GM23338 (cell line): ENCODE data around the gene PAX5. TPM values are rescaled to one million over a fixed set of nuclear protein-coding genes. Genes with fewer than 3 reads are reported as not detected.

Experiments
- ATAC-seq: fragments of 200-7000 bp; cut with Tn5 transposase; 3 replicates; pipeline ENCODE4 v1.9.1; 2020
- DNase-seq: peaks from one replicate; pipeline ENCODE4 v3.0.0-alpha.2; 2015; ENCODE audit warnings: low spot score
- H2AFZ ChIP-seq: fragments of 200-600 bp; sonication (generic); 2 replicates; pipeline ENCODE4 v1.8.0; 2016; ENCODE audit warnings: antibody characterized with exemption, mild to moderate bottlenecking, moderate library complexity
- H3F3A ChIP-seq: fragments of 200-600 bp; sonication (generic); replicated peaks from 2 replicates; pipeline ENCODE4 v1.8.0; 2017; ENCODE audit warnings: antibody characterized with exemption, mixed run types, low read depth
- H3K27ac ChIP-seq: fragments of 200-600 bp; sonication (generic); 2 replicates; pipeline ENCODE4 v1.6.1; 2016; ENCODE audit warnings: low read depth
- H3K27me3 ChIP-seq: fragments of 200-600 bp; sonication (generic); 2 replicates; pipeline ENCODE4 v1.8.0; 2016; ENCODE audit warnings: mild to moderate bottlenecking, mixed run types, moderate library complexity; ENCODE audit not compliant: insufficient read depth
- H3K36me3 ChIP-seq: fragments of 200-600 bp; sonication (generic); 2 replicates; pipeline ENCODE4 v1.8.0; 2016; ENCODE audit warnings: mild to moderate bottlenecking; ENCODE audit not compliant: insufficient read depth
- H3K4me1 ChIP-seq: fragments of 200-600 bp; sonication (generic); 2 replicates; pipeline ENCODE4 v1.8.0; 2016; ENCODE audit warnings: mild to moderate bottlenecking, moderate library complexity; ENCODE audit not compliant: insufficient read depth
- H3K4me2 ChIP-seq: fragments of 200-600 bp; sonication (generic); 2 replicates; pipeline ENCODE4 v1.7.1; 2017; ENCODE audit warnings: mixed run types
- H3K4me3 ChIP-seq: fragments of 200-600 bp; sonication (generic); 2 replicates; pipeline ENCODE4 v1.6.1; 2016; ENCODE audit warnings: mixed run types
- H3K79me2 ChIP-seq: fragments of 200-600 bp; sonication (generic); replicated peaks from 2 replicates; pipeline ENCODE4 v1.8.0; 2017; ENCODE audit warnings: mild to moderate bottlenecking; ENCODE audit not compliant: insufficient read depth
- H3K9me2 ChIP-seq: fragments of 200-600 bp; sonication (generic); 2 replicates; pipeline ENCODE4 v1.8.0; 2017; ENCODE audit not compliant: insufficient read depth
- H4K20me1 ChIP-seq: fragments of 200-600 bp; sonication (generic); replicated peaks from 2 replicates; pipeline ENCODE4 v1.8.0; 2017; ENCODE audit warnings: mild to moderate bottlenecking; ENCODE audit not compliant: insufficient read depth
- H3K27ac Mint-ChIP-seq: 2 replicates; pipeline ENCODE4 v1.8.0; 2020; ENCODE audit warnings: inconsistent platforms, mild to moderate bottlenecking, moderate library complexity, mixed read lengths
- H3K27me3 Mint-ChIP-seq: 3 replicates; pipeline ENCODE4 v1.8.0; 2022; ENCODE audit warnings: low read depth, mild to moderate bottlenecking, moderate library complexity, mixed read lengths, inconsistent platforms; ENCODE audit not compliant: insufficient read depth, poor library complexity
- H3K36me3 Mint-ChIP-seq: 3 replicates; pipeline ENCODE4 v1.8.0; 2021; ENCODE audit warnings: low read depth, mild to moderate bottlenecking, inconsistent platforms, moderate library complexity, mixed read lengths
- H3K4me1 Mint-ChIP-seq: 3 replicates; pipeline ENCODE4 v1.8.0; 2020; ENCODE audit warnings: mild to moderate bottlenecking, inconsistent platforms, mixed read lengths
- H3K4me3 Mint-ChIP-seq: 3 replicates; pipeline ENCODE4 v1.8.0; 2021; ENCODE audit warnings: moderate library complexity, mild to moderate bottlenecking, inconsistent platforms, mixed read lengths
- H3K9me3 Mint-ChIP-seq: 3 replicates; pipeline ENCODE4 v1.8.0; 2020; ENCODE audit warnings: moderate library complexity, mild to moderate bottlenecking, inconsistent platforms, mixed read lengths
- CREB1 ChIP-seq: fragments of 250-450 bp; sonication (Bioruptor Pico); IDR thresholded peaks from 2 replicates; pipeline ENCODE4 v1.5.0; 2020; ENCODE audit warnings: low read depth, mild to moderate bottlenecking, moderate library complexity
- EZH2 ChIP-seq: fragments of 200-600 bp; sonication (generic); IDR thresholded peaks from one replicate; pipeline ENCODE4 v1.8.0; 2017; ENCODE audit warnings: antibody characterized with exemption, mild to moderate bottlenecking, low read depth; ENCODE audit not compliant: unreplicated experiment
- JUNB ChIP-seq: IDR thresholded peaks from one replicate; pipeline ENCODE4 v1.6.1; 2016; ENCODE audit warnings: antibody characterized with exemption; ENCODE audit not compliant: unreplicated experiment
- NANOG ChIP-seq: IDR thresholded peaks from 2 replicates; pipeline ENCODE4 v1.6.1; 2016; ENCODE audit warnings: antibody characterized with exemption, borderline replicate concordance
- POLR2AphosphoS5 ChIP-seq: IDR thresholded peaks from 2 replicates; pipeline ENCODE4 v1.6.1; 2016; ENCODE audit warnings: antibody characterized with exemption, low read depth
- ZNF331 ChIP-seq: fragments of 250-450 bp; sonication (Bioruptor Pico); IDR thresholded peaks from 2 replicates; pipeline ENCODE4 v1.5.0; 2020; ENCODE audit warnings: low read depth, mild to moderate bottlenecking, moderate library complexity
- polyA plus RNA-seq: library from polyadenylated mRNA; unstranded; fragments of >200 nt; fragmentation: Nextera tagmentation; extraction: Ambion mirVana; gene quantifications from 2 replicates; pipeline ENCODE4 v1.2.1, GENCODE V29; 2016
- total RNA-seq: library from RNA; depleted of rRNA; stranded (reverse); fragments of >200 nt; shearing (Covaris generic); gene quantifications from 2 replicates; pipeline ENCODE4 v1.2.3, GENCODE V29; 2014
- TF ChIP-seq, protein P1 (sequence below): IDR thresholded peaks from 2 replicates; pipeline ENCODE4 v1.6.1; 2016; ENCODE audit warnings: antibody characterized with exemption
- TF ChIP-seq, protein P2 (sequence below), 2 experiments: fragments of 200-600 bp in 1 of 2; sonication (generic) in 1 of 2; conservative IDR thresholded peaks; 2 replicates each; pipeline versions ENCODE4 v1.5.1 to v1.6.1; 2016 to 2017; ENCODE audit warnings: antibody characterized with exemption in 2 of 2, low read depth in 2 of 2, mild to moderate bottlenecking in 2 of 2, moderate library complexity in 1 of 2
- TF ChIP-seq, protein P3 (sequence below): IDR thresholded peaks from one replicate; pipeline ENCODE4 v1.6.1; 2018; ENCODE audit warnings: antibody characterized with exemption; ENCODE audit not compliant: unreplicated experiment
- TF ChIP-seq, protein P4 (sequence below): fragments of 250-450 bp; sonication (Bioruptor Pico); IDR thresholded peaks from 2 replicates; pipeline ENCODE4 v1.5.0; 2020; ENCODE audit warnings: mild to moderate bottlenecking, moderate library complexity

Gene PAX5
- total and polyA plus RNA-seq, 2 experiments from 2014 or later = 0.17 to 0.60 TPM

DNA sequence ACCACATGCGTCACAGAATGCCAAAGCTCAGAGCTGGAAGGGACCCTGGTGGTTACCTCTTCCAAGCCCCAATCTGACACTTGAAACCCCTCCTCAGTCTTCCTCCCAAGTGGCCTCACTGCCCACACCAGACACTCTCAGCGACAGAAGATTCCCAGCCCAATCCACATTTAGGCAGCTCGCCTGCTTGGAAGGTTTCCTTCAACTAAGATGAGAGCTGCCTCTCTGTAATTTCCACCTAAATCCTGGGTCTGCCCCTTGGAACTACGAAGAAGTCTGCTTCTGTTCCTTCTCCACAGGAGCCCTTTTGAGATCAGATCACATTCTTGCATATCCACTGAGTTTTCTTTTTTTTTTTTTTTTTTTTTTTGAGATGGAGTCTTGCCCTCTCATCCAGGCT lies 83.7 kb downstream of the PAX5 start:
- Histone ChIP-seq H3K79me2 (no peaks in the 10 kb centered on the region), H2AFZ (peak overlapping the region; percentile 48), H3K9me2 (peaks cover 5% of the 10 kb centered on the region; the same call in 1 of the 2 replicates), H3K27ac (no peak overlapping the region; the same call in 1 of the 2 replicates), H3F3A (no peaks in the 10 kb centered on the region), H3K4me3 (no peak overlapping the region), H3K36me3 (no peaks in the 10 kb centered on the region), H4K20me1 (no peaks in the 10 kb centered on the region), H3K4me2 (0 out of 2 replicates have a peak overlapping the region, but pooled peaks have one; percentile 52), H3K4me1 (peaks cover 17% of the 10 kb centered on the region), H3K27me3 (0 out of 2 replicates have a peak, but pooled peaks cover 3% of the 10 kb centered on the region)
- Mint-ChIP-seq H3K4me1 (peaks cover 22% of the 10 kb centered on the region), H3K27ac (peak overlapping the region; percentile 7; the same call in 1 of the 2 replicates), H3K27me3 (peaks cover 13% of the 10 kb centered on the region), H3K36me3 (no peaks in the 10 kb centered on the region), H3K9me3 (no peaks in the 10 kb centered on the region), H3K4me3 (no peak overlapping the region)
- peak; percentile 38 for DNase-seq
- peak; percentile 55 for ATAC-seq
- TF ChIP-seq, protein P1, sequence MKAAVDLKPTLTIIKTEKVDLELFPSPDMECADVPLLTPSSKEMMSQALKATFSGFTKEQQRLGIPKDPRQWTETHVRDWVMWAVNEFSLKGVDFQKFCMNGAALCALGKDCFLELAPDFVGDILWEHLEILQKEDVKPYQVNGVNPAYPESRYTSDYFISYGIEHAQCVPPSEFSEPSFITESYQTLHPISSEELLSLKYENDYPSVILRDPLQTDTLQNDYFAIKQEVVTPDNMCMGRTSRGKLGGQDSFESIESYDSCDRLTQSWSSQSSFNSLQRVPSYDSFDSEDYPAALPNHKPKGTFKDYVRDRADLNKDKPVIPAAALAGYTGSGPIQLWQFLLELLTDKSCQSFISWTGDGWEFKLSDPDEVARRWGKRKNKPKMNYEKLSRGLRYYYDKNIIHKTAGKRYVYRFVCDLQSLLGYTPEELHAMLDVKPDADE = no peak
- TF ChIP-seq, protein P2, sequence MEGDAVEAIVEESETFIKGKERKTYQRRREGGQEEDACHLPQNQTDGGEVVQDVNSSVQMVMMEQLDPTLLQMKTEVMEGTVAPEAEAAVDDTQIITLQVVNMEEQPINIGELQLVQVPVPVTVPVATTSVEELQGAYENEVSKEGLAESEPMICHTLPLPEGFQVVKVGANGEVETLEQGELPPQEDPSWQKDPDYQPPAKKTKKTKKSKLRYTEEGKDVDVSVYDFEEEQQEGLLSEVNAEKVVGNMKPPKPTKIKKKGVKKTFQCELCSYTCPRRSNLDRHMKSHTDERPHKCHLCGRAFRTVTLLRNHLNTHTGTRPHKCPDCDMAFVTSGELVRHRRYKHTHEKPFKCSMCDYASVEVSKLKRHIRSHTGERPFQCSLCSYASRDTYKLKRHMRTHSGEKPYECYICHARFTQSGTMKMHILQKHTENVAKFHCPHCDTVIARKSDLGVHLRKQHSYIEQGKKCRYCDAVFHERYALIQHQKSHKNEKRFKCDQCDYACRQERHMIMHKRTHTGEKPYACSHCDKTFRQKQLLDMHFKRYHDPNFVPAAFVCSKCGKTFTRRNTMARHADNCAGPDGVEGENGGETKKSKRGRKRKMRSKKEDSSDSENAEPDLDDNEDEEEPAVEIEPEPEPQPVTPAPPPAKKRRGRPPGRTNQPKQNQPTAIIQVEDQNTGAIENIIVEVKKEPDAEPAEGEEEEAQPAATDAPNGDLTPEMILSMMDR (conservative IDR thresholded peaks at IDR 0.05; ENCODE audit: low read depth in 2 of 2) = no peak
- TF ChIP-seq EZH2 (no peak), ZNF331 (CRISPR knock-in tag) (no peak), NANOG (no peak), POLR2AphosphoS5 (no peak), CREB1 (CRISPR knock-in tag) (no peak), JUNB (no peak)
- TF ChIP-seq, protein P3, sequence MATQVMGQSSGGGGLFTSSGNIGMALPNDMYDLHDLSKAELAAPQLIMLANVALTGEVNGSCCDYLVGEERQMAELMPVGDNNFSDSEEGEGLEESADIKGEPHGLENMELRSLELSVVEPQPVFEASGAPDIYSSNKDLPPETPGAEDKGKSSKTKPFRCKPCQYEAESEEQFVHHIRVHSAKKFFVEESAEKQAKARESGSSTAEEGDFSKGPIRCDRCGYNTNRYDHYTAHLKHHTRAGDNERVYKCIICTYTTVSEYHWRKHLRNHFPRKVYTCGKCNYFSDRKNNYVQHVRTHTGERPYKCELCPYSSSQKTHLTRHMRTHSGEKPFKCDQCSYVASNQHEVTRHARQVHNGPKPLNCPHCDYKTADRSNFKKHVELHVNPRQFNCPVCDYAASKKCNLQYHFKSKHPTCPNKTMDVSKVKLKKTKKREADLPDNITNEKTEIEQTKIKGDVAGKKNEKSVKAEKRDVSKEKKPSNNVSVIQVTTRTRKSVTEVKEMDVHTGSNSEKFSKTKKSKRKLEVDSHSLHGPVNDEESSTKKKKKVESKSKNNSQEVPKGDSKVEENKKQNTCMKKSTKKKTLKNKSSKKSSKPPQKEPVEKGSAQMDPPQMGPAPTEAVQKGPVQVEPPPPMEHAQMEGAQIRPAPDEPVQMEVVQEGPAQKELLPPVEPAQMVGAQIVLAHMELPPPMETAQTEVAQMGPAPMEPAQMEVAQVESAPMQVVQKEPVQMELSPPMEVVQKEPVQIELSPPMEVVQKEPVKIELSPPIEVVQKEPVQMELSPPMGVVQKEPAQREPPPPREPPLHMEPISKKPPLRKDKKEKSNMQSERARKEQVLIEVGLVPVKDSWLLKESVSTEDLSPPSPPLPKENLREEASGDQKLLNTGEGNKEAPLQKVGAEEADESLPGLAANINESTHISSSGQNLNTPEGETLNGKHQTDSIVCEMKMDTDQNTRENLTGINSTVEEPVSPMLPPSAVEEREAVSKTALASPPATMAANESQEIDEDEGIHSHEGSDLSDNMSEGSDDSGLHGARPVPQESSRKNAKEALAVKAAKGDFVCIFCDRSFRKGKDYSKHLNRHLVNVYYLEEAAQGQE = no peak
- TF ChIP-seq, protein P4, sequence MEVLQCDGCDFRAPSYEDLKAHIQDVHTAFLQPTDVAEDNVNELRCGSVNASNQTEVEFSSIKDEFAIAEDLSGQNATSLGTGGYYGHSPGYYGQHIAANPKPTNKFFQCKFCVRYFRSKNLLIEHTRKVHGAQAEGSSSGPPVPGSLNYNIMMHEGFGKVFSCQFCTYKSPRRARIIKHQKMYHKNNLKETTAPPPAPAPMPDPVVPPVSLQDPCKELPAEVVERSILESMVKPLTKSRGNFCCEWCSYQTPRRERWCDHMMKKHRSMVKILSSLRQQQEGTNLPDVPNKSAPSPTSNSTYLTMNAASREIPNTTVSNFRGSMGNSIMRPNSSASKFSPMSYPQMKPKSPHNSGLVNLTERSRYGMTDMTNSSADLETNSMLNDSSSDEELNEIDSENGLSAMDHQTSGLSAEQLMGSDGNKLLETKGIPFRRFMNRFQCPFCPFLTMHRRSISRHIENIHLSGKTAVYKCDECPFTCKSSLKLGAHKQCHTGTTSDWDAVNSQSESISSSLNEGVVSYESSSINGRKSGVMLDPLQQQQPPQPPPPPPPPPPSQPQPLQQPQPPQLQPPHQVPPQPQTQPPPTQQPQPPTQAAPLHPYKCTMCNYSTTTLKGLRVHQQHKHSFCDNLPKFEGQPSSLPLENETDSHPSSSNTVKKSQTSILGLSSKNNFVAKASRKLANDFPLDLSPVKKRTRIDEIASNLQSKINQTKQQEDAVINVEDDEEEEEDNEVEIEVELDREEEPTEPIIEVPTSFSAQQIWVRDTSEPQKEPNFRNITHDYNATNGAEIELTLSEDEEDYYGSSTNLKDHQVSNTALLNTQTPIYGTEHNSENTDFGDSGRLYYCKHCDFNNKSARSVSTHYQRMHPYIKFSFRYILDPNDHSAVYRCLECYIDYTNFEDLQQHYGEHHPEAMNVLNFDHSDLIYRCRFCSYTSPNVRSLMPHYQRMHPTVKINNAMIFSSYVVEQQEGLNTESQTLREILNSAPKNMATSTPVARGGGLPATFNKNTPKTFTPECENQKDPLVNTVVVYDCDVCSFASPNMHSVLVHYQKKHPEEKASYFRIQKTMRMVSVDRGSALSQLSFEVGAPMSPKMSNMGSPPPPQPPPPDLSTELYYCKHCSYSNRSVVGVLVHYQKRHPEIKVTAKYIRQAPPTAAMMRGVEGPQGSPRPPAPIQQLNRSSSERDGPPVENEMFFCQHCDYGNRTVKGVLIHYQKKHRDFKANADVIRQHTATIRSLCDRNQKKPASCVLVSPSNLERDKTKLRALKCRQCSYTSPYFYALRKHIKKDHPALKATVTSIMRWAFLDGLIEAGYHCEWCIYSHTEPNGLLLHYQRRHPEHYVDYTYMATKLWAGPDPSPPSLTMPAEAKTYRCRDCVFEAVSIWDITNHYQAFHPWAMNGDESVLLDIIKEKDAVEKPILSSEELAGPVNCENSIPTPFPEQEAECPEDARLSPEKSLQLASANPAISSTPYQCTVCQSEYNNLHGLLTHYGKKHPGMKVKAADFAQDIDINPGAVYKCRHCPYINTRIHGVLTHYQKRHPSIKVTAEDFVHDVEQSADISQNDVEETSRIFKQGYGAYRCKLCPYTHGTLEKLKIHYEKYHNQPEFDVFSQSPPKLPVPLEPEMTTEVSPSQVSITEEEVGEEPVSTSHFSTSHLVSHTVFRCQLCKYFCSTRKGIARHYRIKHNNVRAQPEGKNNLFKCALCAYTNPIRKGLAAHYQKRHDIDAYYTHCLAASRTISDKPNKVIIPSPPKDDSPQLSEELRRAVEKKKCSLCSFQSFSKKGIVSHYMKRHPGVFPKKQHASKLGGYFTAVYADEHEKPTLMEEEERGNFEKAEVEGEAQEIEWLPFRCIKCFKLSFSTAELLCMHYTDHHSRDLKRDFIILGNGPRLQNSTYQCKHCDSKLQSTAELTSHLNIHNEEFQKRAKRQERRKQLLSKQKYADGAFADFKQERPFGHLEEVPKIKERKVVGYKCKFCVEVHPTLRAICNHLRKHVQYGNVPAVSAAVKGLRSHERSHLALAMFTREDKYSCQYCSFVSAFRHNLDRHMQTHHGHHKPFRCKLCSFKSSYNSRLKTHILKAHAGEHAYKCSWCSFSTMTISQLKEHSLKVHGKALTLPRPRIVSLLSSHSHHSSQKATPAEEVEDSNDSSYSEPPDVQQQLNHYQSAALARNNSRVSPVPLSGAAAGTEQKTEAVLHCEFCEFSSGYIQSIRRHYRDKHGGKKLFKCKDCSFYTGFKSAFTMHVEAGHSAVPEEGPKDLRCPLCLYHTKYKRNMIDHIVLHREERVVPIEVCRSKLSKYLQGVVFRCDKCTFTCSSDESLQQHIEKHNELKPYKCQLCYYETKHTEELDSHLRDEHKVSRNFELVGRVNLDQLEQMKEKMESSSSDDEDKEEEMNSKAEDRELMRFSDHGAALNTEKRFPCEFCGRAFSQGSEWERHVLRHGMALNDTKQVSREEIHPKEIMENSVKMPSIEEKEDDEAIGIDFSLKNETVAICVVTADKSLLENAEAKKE = no peak
